ENCODE data around the gene SLC25A12. TPM values are rescaled to one million over a fixed set of nuclear protein-coding genes. Genes with fewer than 3 reads are reported as not detected.

The SLC25A12 gene
- total and polyA plus RNA-seq, 2 of the 13 experiments (the other 11 are each of a cell fraction or from before 2014, with no cell fraction given) = 8.1 to 15.9 TPM

DNA sequence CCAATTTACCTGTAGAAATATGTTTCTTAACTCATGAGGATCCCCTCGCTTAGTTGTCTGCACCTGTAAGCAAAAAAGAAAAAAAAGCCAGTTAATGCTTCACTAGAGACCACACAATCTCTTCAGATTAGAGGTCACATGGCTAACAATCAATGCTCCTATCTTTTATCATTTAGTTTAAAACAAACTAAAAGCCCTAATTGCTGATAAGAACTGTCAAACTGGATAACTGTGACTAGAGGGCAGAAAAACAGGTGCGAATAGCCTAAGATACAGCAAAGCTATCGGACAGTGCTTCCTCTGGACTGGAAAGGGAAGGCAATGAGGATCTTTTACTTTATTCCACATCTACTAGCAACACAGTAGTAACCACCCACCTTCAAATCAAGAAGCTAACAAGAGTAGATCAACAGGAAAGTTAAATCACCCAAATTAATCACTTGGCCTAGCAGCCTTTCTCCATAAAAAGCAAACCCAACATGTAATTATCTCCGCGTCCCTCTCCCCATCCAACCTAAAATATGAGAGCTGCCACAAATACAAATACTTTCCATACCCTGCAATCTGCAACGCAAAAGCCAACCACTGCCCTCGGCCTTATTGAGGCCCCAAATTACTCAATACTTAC is 734 bp downstream of the SLC25A12 start (continued):
- TF ChIP-seq, protein P1, sequence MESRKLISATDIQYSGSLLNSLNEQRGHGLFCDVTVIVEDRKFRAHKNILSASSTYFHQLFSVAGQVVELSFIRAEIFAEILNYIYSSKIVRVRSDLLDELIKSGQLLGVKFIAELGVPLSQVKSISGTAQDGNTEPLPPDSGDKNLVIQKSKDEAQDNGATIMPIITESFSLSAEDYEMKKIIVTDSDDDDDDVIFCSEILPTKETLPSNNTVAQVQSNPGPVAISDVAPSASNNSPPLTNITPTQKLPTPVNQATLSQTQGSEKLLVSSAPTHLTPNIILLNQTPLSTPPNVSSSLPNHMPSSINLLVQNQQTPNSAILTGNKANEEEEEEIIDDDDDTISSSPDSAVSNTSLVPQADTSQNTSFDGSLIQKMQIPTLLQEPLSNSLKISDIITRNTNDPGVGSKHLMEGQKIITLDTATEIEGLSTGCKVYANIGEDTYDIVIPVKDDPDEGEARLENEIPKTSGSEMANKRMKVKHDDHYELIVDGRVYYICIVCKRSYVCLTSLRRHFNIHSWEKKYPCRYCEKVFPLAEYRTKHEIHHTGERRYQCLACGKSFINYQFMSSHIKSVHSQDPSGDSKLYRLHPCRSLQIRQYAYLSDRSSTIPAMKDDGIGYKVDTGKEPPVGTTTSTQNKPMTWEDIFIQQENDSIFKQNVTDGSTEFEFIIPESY (CRISPR knock-in tag; IDR thresholded peaks at IDR 0.05) = no peak
- TF ChIP-seq, protein P2, sequence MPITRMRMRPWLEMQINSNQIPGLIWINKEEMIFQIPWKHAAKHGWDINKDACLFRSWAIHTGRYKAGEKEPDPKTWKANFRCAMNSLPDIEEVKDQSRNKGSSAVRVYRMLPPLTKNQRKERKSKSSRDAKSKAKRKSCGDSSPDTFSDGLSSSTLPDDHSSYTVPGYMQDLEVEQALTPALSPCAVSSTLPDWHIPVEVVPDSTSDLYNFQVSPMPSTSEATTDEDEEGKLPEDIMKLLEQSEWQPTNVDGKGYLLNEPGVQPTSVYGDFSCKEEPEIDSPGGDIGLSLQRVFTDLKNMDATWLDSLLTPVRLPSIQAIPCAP (CRISPR knock-in tag; IDR thresholded peaks at IDR 0.05; ENCODE audit: low read depth) = no peak
- TF ChIP-seq ZNF773 (CRISPR knock-in tag; IDR thresholded peaks at IDR 0.05; ENCODE audit: borderline replicate concordance) = no peak
- no peak for TF ChIP-seq ZFP62 (CRISPR knock-in tag; IDR thresholded peaks at IDR 0.05)
- TF ChIP-seq ZNF792 (CRISPR knock-in tag; IDR thresholded peaks at IDR 0.05) = no peak
- TF ChIP-seq ZNF180 (CRISPR knock-in tag; IDR thresholded peaks at IDR 0.05; ENCODE audit: borderline replicate concordance, low read depth) = no peak
- TF ChIP-seq NKX3-1 (CRISPR knock-in tag; IDR thresholded peaks at IDR 0.05) = no peak
- no peak for TF ChIP-seq CBFB (CRISPR knock-in tag; IDR thresholded peaks at IDR 0.05)
- TF ChIP-seq NR2F6 (IDR thresholded peaks at IDR 0.05) = peak; percentile 52; the same call in 1 of the 2 replicates
- no peak for TF ChIP-seq NR2F6 (CRISPR knock-in tag; IDR thresholded peaks at IDR 0.05)
- TF ChIP-seq HNF4G (IDR thresholded peaks at IDR 0.05; ENCODE audit: borderline replicate concordance, low read depth, low read length) = no peak
- TF ChIP-seq HNF4G (CRISPR knock-in tag; IDR thresholded peaks at IDR 0.05; ENCODE audit: borderline replicate concordance, low read depth) = no peak
- TF ChIP-seq ZNF549 (CRISPR knock-in tag; IDR thresholded peaks at IDR 0.05) = no peak
- TF ChIP-seq, protein P3, sequence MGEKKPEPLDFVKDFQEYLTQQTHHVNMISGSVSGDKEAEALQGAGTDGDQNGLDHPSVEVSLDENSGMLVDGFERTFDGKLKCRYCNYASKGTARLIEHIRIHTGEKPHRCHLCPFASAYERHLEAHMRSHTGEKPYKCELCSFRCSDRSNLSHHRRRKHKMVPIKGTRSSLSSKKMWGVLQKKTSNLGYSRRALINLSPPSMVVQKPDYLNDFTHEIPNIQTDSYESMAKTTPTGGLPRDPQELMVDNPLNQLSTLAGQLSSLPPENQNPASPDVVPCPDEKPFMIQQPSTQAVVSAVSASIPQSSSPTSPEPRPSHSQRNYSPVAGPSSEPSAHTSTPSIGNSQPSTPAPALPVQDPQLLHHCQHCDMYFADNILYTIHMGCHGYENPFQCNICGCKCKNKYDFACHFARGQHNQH (CRISPR knock-in tag; IDR thresholded peaks at IDR 0.05) = no peak
- TF ChIP-seq NCOA5 (CRISPR knock-in tag; IDR thresholded peaks at IDR 0.05) = no peak
- TF ChIP-seq XBP1 (CRISPR knock-in tag; IDR thresholded peaks at IDR 0.05) = no peak
- TF ChIP-seq HDAC1 (CRISPR knock-in tag; IDR thresholded peaks at IDR 0.05) = no peak
- TF ChIP-seq, protein P4, sequence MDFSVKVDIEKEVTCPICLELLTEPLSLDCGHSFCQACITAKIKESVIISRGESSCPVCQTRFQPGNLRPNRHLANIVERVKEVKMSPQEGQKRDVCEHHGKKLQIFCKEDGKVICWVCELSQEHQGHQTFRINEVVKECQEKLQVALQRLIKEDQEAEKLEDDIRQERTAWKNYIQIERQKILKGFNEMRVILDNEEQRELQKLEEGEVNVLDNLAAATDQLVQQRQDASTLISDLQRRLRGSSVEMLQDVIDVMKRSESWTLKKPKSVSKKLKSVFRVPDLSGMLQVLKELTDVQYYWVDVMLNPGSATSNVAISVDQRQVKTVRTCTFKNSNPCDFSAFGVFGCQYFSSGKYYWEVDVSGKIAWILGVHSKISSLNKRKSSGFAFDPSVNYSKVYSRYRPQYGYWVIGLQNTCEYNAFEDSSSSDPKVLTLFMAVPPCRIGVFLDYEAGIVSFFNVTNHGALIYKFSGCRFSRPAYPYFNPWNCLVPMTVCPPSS (IDR thresholded peaks at IDR 0.05) = no peak
- TF ChIP-seq GZF1 (CRISPR knock-in tag; IDR thresholded peaks at IDR 0.05) = no peak
- TF ChIP-seq HOXA9 (CRISPR knock-in tag; IDR thresholded peaks at IDR 0.05; ENCODE audit: borderline replicate concordance) = no peak
- TF ChIP-seq, protein P5, sequence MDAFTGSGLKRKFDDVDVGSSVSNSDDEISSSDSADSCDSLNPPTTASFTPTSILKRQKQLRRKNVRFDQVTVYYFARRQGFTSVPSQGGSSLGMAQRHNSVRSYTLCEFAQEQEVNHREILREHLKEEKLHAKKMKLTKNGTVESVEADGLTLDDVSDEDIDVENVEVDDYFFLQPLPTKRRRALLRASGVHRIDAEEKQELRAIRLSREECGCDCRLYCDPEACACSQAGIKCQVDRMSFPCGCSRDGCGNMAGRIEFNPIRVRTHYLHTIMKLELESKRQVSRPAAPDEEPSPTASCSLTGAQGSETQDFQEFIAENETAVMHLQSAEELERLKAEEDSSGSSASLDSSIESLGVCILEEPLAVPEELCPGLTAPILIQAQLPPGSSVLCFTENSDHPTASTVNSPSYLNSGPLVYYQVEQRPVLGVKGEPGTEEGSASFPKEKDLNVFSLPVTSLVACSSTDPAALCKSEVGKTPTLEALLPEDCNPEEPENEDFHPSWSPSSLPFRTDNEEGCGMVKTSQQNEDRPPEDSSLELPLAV (CRISPR knock-in tag; conservative IDR thresholded peaks at IDR 0.05; ENCODE audit: low read depth) = no peak
- no peak for TF ChIP-seq ZNF567 (CRISPR knock-in tag; IDR thresholded peaks at IDR 0.05; ENCODE audit: borderline replicate concordance)
- TF ChIP-seq, protein P6, sequence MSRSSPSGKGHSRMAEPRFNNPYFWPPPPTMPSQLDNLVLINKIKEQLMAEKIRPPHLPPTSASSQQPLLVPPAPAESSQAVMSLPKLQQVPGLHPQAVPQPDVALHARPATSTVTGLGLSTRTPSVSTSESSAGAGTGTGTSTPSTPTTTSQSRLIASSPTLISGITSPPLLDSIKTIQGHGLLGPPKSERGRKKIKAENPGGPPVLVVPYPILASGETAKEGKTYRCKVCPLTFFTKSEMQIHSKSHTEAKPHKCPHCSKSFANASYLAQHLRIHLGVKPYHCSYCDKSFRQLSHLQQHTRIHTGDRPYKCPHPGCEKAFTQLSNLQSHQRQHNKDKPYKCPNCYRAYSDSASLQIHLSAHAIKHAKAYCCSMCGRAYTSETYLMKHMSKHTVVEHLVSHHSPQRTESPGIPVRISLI (CRISPR knock-in tag; IDR thresholded peaks at IDR 0.05; ENCODE audit: borderline replicate concordance) = peak; percentile 81; the same call in 1 of the 2 replicates
- 0 out of 2 replicates have a peak, but pooled peaks have one; percentile 29 for TF ChIP-seq CEBPG (CRISPR knock-in tag; IDR thresholded peaks at IDR 0.05)
